Activated CD8-positive, alpha-beta memory T cell treated with anti-CD3 and anti-CD28 coated beads, Interleukin-2, amount 50 U/mL, for 4 hours (primary cell): ENCODE results near the gene EMID1.
A peak's percentile ranks its signal among the peaks of the same experiment; 100 is the strongest.

Source experiments
- DNase-seq: peaks from one replicate; pipeline ENCODE4 v3.0.0-alpha.2; 2020

The EMID1 gene

DNA sequence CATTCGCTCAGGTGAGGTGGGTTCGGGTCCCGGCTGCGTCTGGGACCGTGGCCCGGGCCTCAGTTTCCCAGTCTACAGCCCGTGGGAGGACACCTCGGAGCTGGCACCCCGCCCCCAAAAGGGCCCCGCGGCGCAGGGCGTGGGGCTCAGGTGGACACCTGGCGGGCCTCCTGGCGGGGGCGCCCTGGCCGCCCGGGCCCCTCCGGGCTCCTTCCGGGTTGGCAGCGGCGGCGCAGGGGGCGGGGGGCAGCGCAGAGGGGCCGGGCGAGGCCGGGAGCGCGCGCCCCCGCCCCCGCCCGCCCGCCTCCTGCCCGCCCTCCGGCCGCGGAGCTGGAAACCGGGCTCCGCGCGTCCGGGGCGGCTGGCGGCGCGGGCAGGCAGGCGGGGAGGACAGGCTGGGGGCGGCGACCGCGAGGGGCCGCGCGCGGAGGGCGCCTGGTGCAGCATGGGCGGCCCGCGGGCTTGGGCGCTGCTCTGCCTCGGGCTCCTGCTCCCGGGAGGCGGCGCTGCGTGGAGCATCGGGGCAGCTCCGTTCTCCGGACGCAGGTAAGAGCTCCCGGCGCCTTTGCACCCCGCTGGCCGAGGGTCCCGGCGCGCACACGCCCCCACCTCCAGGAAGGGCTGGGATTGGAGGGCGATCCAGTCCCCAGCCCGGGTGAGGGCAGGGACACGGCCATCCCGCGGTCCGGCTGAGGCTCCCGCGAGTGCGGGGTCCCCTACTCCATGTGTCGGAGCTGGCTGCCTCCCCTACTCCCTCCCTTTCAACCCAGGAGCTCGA is at the start of gene EMID1:
Gene EMID1, plus strand, starts transcription at position 303 of the 778 bp plus-strand sequence. Its CDS starts 143 bp downstream, at position 446.
- DNase-seq, result peak; percentile 29

GRCh38 chr22:29155966-29156365 is 49.7 kb upstream of the EMID1 start:
- no peak for DNase-seq

DNA sequence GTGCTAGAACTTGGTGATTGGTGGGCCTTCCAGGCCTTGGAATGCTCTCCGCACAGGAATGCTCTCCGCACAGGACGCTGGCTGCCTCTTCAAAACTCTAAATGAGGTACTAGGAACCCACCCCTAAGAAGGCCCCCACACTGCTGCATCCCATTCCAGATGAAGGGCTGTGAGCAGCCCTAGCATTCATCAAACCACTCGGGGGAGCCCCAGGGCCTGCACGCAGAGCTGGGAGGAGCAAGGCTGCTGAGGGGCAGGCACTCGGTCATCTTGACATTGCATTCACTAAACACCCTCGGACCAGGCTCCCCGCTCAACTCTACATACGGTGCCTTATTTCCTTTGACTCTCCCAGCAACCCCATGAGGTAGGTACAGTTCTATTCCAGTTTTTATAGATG is 49.2 kb upstream of the EMID1 start:
- DNase-seq, result no peak

DNA sequence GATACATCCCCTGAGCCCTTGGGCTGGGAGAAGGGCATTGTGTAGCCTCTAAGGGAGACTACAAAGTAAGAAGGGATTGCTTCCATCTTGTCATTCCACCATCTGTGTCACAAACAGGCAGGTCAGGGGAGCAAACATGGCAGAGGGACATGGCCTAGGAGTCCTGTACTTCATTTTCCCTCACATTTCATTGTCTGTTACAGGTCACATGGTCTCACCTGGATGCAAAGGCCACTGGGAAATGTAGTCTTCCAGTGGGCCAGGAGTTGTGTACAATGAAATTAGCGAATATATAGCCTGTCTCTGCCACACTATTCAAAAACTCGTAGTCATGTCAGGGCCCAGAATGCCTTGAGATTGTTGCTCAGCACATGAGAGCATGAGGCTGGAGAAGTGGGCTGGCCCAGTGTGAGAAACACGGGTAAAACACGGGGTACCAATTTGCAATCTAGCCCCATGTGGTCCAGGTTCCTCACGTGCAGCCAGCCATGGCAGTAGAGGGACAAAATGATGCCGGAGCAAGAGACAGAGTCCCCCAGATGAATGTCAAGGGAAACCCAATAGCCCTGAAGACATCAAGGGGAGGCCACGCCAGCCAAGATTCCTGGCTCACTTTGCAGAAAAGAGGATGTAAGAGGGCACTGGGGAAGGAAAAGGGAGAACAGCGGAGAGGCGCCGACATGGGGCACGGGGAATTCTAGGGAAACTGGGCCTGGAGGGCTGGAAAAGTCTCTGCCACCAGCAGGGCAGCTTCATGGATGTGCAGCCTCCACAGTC is 47.7 kb upstream of the EMID1 start:
- DNase-seq, result no peak

- DNase-seq, result no peak
Measured at GRCh38 chr22:29158546-29158945, 47.1 kb upstream of the EMID1 start.

DNA sequence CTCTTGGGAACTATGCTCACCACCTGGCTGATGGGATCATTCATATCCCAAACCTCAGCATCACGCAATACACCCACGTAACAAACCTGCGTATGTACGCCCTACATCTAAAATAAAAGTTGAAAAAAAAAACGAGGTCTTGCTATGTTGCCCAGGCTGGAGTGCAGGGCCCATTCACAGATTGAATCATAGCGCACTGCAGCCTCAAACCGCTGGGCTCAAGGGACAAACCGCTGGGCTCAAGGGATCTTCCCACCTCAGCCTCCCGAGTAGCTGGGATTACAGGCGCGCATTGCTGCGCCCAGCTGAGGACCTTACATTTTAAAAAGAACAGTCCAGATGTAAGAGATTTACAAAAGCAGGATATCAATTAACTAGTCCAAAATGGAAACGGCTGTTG is 41.9 kb upstream of the EMID1 start:
- DNase-seq, result no peak

- no peak for DNase-seq
Measured at GRCh38 chr22:29165321-29166060, 40.2 kb upstream of the EMID1 start.

GRCh38 chr22:29166180-29166579 is 39.5 kb upstream of the EMID1 start:
- DNase-seq, result no peak

GRCh38 chr22:29167032-29167911 is 38.4 kb upstream of the EMID1 start:
- no peak for DNase-seq

GRCh38 chr22:29171721-29172120 is 34.0 kb upstream of the EMID1 start:
- DNase-seq, result no peak

- no peak for DNase-seq
Measured at GRCh38 chr22:29172216-29172615, 33.5 kb upstream of the EMID1 start.

DNA sequence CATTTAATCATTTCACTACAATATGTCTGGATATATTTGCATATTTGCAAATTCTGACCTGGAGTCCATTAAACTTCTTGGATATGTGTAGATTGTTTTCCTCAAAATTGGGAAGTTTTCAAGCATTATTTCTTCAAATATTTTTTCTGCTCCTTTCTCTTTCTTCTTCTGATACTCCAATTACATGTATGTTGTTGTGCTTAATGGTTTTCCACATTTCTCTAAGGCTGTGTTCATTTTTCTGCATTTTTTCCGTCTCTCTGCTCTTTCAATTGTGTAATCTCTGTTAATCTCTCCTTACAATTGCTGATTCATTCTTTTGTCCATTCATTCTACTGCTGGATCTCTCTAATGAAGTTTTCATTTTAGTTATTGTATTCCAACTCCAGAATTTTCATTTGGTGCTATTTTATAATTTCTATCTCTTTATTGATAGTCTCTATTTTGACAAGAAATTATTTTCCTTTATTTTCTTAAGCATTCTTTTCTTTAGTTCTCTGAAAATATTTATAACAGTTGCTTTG is 30.3 kb upstream of the EMID1 start:
- DNase-seq, result no peak

- DNase-seq, result no peak
Measured at GRCh38 chr22:29183971-29184848, 21.5 kb upstream of the EMID1 start.

DNA sequence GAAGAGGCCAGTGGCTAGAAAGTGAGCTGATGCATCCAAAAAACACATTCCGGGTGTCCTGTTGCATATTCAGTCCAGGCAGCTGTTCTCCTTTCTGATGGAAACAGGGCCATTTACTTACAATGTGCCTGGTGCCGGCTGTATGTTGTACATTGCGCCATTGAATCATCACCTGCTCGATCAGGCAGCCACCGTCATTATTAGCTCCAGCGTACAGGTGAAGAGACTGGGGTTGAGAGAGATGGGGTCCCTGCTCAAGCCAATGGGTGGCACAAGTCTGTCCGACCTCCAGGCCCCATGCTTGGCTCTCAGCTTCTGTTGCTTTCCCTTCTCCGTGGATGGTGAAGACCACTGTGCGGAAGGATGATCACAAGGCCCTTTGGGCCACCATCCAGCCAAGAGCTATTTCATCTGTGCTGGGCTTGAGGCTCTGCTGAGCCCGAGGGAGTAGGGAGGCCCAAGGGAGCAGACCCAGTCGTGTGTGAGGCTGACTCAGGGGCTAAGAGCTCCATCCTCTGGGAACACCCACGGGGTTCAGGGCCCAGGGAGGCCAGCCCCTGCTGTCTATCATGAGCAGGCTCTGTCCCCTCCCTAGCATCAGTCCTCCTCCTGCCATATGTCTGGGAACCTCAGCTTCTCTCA is 20.7 kb upstream of the EMID1 start:
- no peak for DNase-seq

GRCh38 chr22:29186302-29186701 is 19.4 kb upstream of the EMID1 start:
- DNase-seq, result no peak

DNA sequence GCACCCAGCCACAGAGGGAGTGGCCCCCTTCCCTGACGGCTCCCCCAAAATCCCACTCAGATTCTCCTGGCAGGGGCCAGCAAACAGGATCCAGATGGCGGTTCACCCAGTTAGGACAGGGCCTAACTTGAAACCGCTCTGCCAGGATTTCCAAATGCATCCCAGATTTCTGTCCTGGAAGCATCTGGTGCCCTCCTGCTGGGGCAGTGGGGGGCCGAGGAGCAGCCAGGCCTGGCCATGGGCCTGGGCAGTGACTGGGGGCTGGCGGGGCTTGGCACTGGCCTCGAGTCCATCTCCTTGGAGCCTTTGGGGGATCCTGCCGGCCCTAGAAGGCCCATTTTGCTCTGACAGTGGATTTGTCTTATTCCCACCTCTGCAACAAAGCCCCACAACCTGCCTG is 17.9 kb upstream of the EMID1 start:
- DNase-seq, result no peak

DNA sequence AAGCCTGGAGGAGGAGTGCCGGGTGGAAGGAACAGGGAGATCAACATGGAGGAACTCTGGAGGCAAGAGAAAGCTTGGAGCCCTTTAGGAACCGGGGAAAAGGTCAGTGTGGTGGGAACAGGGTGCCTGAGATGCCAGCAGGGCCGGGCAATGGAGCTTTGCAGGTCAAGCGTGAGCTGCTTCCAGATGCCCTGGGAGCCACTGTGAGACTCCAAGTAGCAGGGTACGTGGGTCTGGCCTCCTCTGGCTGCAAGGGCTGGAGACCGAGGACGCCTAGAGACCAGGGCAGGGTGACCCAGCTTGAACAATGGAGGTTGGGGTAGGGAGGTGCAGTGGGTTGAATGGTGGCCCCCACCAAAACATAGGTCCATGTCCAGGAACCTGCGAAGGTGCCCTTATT is 15.6 kb upstream of the EMID1 start:
- no peak for DNase-seq

DNA sequence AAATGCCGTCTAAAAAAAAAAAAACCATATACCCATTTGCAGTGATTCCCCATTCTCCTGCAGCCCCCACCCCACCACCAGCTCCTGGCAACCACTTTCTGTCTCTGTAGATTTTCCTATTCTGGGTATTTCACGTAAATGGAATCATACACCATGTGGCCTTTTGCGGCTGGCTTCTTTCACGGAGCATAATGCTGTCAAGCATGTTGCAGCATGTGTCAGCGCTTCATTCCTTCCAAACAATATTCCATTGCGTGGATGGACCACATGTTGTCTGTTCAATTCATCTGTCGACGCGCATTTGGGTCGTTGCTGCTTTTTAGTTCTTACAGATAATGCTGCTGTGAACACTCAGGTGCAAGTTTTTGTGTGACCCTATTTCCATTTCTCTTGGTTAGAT is 14.8 kb upstream of the EMID1 start:
- DNase-seq, result no peak

DNA sequence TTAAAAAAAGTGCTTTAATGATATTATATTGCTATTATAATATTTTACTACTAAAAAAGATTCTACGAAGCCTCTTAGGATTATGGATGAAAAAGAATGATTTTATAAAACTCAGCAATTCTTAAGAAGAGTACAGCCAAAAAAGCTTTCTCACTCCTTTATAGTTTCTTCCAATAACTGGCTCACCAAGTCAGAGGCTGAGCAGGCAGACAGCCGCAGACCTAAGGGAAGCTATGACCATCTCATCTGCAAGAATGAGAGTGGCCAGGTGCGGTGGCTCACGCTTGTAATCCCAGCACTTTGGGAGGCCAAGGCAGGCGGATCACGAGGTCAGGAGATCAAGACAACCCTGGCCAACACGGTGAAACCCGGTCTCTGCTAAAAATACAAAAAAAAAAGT is 12.7 kb upstream of the EMID1 start:
- no peak for DNase-seq

- DNase-seq, result no peak
Measured at GRCh38 chr22:29194184-29194583, 11.5 kb upstream of the EMID1 start.
